Stimulated activated CD4-positive, alpha-beta T cell treated with anti-CD3 and anti-CD28 coated beads, Interleukin-12 subunit alpha, Interleukin-12 subunit beta, amount 100 ng/mL, for 4 hours (primary cell): ENCODE data around the gene HSPA1L.
"Not testable (repeated sequence)": the region's sequence is repeated elsewhere in the genome, so short reads cannot be mapped to it uniquely, and the experiment has no call there.

Experiments
- DNase-seq: peaks from one replicate; pipeline ENCODE4 v3.0.0-alpha.2; 2020

Gene HSPA1L

DNA sequence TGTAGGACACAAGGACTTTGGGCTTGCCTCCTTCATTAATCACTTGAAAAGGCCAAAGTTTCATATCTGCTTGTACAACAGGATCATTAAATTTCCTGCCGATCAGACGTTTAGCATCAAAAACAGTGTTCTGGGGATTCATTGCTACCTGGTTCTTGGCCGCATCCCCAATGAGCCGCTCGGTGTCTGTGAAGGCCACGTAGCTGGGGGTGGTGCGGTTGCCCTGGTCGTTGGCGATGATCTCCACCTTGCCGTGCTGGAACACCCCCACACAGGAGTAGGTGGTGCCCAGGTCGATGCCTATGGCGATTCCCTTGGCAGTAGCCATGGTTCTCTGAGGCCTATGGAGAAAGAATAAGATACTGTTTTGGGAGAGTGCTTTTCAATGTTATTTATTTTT is 3.4 kb downstream of the HSPA1L start:
- DNase-seq, result no peak

DNA sequence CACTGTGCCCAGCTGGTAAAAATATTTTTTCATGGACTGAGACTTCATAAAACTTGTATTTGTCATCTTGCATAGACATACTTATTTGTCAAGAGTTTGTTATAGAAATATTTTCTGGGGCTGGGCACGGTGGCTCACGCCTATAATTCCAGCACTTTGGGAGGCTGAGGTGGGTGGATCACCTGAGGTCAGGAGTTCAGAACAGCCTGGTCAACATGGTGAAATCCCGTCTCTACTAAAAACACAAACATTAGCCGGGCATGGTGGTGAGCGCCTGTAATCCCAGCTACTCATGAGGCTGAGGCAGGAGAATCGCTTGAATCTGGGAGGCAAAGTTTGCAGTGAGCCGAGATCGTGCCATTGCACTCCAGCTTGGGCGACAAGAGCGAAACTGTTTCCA is 6.5 kb downstream of the HSPA1L start:
- DNase-seq, result not testable (repeated sequence)

DNA sequence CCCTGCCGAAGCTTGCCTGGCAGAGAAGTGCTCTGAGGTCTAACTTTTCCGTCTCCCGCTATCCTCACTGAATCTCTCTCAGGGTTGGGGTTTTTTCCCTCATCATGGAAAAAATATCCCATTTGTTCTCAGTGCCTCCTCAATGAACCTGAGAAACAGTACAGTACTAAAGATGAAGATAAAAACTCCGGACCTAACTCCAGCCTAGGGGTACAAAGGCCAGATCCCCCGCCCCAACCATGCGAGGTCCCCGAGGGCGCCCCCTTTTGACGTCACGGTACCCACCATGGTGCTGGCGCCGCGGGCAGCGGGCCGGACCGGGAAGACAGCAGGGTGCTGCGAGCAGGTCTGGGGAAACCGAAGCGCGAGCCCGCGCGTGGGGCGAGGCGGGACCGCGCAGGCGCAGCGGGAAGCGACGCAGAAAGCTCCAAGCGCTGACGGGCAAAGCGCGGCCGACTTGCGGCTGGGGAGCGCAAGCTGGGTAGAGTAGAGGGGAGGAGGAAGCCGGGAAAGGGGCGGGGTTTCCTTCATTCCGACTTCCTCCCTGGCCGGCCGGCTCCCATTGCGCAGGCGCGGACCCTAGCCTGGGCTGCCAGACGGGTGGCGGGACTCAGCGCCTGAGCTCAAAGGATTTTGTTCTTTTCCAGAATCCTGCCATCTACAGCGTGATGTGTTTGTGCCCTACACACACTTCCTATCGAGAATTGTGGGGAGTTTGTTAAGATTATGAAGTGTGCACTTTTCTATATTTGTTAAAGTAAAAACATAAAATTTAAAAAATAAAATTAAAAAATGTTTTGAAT is 8.4 kb downstream of the HSPA1L start, which contains the start of gene LSM2:
Gene LSM2 (minus strand): TSS at position 497 of the 803 bp plus-strand sequence. CDS start 209 bp downstream, at position 288.
- peak; percentile 96 for DNase-seq

DNA sequence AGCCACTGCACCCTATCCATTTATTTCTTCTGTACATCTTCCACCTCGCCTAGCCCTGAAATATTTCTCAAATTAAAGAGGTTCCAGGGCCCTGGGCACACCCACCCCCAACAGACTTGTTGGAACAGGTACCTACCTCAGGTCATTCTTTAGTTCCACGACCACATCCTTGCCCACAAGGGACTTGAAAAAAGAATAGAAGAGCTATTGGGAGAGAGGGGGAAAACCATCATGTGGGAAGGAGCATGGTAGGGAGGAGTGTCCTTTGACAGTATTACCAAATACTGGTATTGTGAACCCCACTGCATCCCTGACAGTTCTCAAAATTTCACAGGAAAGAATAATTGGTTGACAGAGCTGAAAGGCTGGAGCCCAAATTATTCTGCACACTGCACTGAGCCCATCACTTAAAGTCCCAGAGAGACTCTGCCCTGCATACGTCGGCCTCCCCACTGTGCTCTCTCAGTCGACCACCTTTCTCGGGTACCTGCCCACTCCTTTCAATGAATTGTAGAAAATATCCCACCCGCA is 9.1 kb downstream of the HSPA1L start:
- no peak for DNase-seq

GRCh38 chr6:31801031-31801927 is 13.8 kb downstream of the HSPA1L start:
- not testable (repeated sequence) for DNase-seq

DNA sequence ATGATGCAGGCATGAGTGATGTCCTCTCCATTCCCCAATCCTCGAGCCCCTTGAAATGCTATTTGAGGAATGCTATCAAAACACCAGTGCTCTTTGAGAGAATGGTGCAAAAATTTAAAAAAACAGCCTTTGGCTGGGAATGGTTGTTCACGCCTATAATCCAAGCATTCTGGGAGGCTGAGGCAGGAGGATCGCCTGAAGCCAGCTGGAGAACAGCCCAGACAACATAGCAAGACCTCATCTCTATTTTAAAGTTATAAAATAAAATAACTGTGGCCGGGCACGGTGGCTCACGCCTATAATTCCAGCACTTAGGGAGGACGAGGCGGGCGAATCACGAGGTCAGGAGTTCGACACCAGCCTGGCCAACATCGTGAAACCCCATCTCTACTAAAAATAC is 15.3 kb downstream of the HSPA1L start:
- DNase-seq, result no peak

- DNase-seq, result no peak
Observed at GRCh38 chr6:31797588-31797987, 17.5 kb downstream of the HSPA1L start.

- DNase-seq, result no peak
Observed at GRCh38 chr6:31796993-31797385, 18.1 kb downstream of the HSPA1L start.

GRCh38 chr6:31795616-31796298 is 19.3 kb downstream of the HSPA1L start, which contains the start of gene VARS1:
TSS of gene VARS1 (minus strand) at chr6:31795752. CDS start at chr6:31795217, 535 bp downstream.
- peak; percentile 79 for DNase-seq

- no peak for DNase-seq
Observed at GRCh38 chr6:31794866-31795615, 20.0 kb downstream of the HSPA1L start.

DNA sequence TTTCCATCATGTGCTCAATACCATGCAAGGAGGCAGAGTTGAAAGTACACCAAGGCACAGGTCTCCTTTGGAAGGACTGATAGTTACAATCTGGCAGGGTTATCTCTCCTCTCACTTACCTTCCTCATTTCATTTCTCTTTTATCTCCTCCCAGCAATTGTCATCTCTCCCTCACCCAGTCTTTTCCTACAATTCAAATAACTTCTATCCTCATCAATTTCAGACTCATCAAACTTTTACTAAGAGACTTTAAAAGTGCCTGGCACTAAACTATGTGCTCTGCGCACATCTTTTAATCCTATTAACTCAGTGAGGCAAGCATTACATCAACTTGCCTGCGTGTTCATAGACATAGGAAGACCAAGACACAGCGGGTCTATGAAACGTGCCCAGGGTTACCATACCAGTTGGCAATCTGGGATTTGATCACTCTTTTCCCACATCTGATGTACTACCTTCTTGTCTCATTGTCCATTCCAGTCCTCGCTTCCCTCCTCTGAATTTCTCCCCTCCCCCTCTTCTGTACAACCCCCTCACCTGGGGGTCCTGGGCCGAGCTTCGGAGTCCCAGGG is 20.7 kb downstream of the HSPA1L start:
- DNase-seq, result no peak

GRCh38 chr6:31793927-31794245 is 21.2 kb downstream of the HSPA1L start:
- not testable (repeated sequence) for DNase-seq

GRCh38 chr6:31792761-31793171 is 22.3 kb downstream of the HSPA1L start:
- no peak for DNase-seq

- DNase-seq, result no peak
Observed at GRCh38 chr6:31792090-31792374, 23.1 kb downstream of the HSPA1L start.

GRCh38 chr6:31791324-31792089 is 23.6 kb downstream of the HSPA1L start:
- DNase-seq, result no peak

- no peak for DNase-seq
Observed at GRCh38 chr6:31785475-31785874, 29.6 kb downstream of the HSPA1L start.

DNA sequence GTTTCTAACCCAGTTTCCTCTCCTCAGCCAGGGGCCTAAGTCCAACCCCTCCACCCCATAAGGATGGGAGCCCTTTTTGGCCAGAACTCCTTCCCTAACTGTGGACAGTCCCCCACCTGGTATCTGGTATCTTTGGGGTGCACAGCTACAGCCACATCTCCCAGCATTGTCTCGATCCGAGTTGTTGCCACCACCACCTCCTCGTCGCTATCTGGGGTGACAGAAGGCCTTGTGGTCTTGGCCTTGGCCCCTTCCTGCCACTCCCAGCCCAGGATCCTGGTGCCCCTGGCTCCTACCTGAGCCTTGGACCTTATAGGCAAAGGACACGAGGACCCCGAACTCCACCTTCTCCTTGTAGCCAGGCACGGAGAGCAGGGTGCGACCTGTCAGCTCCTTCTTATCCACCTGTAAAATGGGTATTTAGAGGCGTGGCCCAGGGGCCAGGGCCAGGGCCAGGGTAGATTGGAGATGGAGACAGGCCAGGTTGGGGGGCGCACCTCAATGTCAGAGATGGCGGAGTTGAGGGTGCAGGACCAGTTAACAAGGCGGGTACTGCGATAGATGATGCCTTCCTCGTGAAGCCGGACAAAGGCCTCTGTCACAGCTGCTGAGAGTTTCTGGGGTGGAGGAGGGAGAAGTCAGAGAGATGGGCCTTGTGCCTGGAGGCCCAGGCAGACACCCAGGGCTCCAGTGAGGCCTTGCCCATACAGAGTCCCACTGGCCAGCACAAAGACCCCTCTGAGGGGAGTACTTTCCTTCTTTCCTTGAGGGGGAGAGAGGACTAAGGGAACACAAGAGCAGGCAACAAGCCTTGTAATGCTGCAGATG is 30.8 kb downstream of the HSPA1L start:
- no peak for DNase-seq

GRCh38 chr6:31782126-31782855 is 32.8 kb downstream of the HSPA1L start:
- DNase-seq, result no peak
